K562 (cell line): ENCODE data around the gene GCNA. TPM values are rescaled to one million over a fixed set of nuclear protein-coding genes. Genes with fewer than 3 reads are reported as not detected.

Source experiments
- ATAC-seq: fragments of 200-7000 bp; cut with Tn5 transposase; 3 replicates; pipeline ENCODE4 v1.9.1; 2020; ENCODE audit warnings: moderate library complexity
- BruUV-seq: library from RNA; stranded (reverse); fragments of 400-500 nt; replicated peaks from 2 replicates; lab custom pipeline; 2021; lab: Mats Ljungman, UMichigan
- CTCF ChIA-PET: fragments of 300-600 bp; formaldehyde crosslinking; extraction: SDS; loops from one replicate; lab custom pipeline; 2021; ENCODE audit warnings: low intra/inter-chr PET ratio; lab: Yijun Ruan, JAX
- POLR2A ChIA-PET: fragments of 300-600, 350-650 bp; sonication (Branson Sonifier 250); formaldehyde crosslinking; extraction: SDS; loops from one replicate; lab custom pipeline; 2021; ENCODE audit warnings: antibody characterized with exemption, inconsistent platforms; lab: Yijun Ruan, JAX
- DNase-seq, 4 experiments: peaks; one replicate each; pipeline versions ENCODE4 v3.0.0 to v3.0.0-alpha.2; 2011 to 2018; ENCODE audit warnings: low spot score in 3 of 4, mixed read lengths in 3 of 4; ENCODE audit errors: extremely low read depth in 1 of 4
- FAIRE-seq: peaks from 2 replicates; lab custom pipeline; 2011; peaks lifted over from hg19 to GRCh38; lab: Jason Lieb, UNC
- H2AFZ ChIP-seq: 2 replicates; pipeline ENCODE4 v1.6.0; 2011; ENCODE audit warnings: low read depth, low read length, control low read depth, inconsistent platforms
- H3K27ac ChIP-seq: fragments of 200-600 bp; 3 replicates; pipeline ENCODE4 v1.8.0; 2011; ENCODE audit warnings: low read depth, mild to moderate bottlenecking, control low read depth, inconsistent platforms, low read length, moderate library complexity, mixed read lengths; ENCODE audit errors: extremely low read depth
- H3K27me3 ChIP-seq, 2 experiments: fragments of 300-600 bp in 1 of 2; 2 replicates in 1 of 2; 3 replicates in 1 of 2; pipeline versions ENCODE4 v1.6.0 to v1.8.0; 2011; ENCODE audit warnings: inconsistent platforms in 2 of 2, low read length in 2 of 2, mild to moderate bottlenecking in 1 of 2, mixed read lengths in 1 of 2, moderate library complexity in 1 of 2; ENCODE audit not compliant: control insufficient read depth in 2 of 2, insufficient read depth in 2 of 2
- H3K36me3 ChIP-seq: fragments of 300-600 bp; 3 replicates; pipeline ENCODE4 v1.8.0; 2011; ENCODE audit warnings: mild to moderate bottlenecking, low read length, inconsistent platforms; ENCODE audit not compliant: control insufficient read depth, insufficient read depth
- H3K4me1 ChIP-seq, 2 experiments: fragments of 200-600 bp in 1 of 2; replicated peaks in 1 of 2; 2 replicates in 1 of 2; 3 replicates in 1 of 2; pipeline versions ENCODE4 v1.5.1 to v1.8.0; 2011; ENCODE audit warnings: inconsistent platforms in 2 of 2, low read length in 2 of 2, mild to moderate bottlenecking in 1 of 2, mixed read lengths in 1 of 2, moderate library complexity in 1 of 2; ENCODE audit not compliant: control insufficient read depth in 2 of 2, insufficient read depth in 2 of 2
- H3K4me2 ChIP-seq: 2 replicates; pipeline ENCODE4 v1.6.1; 2011; ENCODE audit warnings: low read length, control low read depth, inconsistent platforms, mixed read lengths; ENCODE audit not compliant: insufficient read depth
- H3K4me3 ChIP-seq: fragments of 200-600 bp; sonication (generic), shearing (Covaris generic); 2 replicates; pipeline ENCODE4 v1.5.1; 2016; ENCODE audit warnings: control low read depth, inconsistent platforms
- H3K79me2 ChIP-seq: fragments of 200-600 bp; 3 replicates; pipeline ENCODE4 v1.8.0; 2011; ENCODE audit warnings: low read length, inconsistent platforms; ENCODE audit not compliant: control insufficient read depth, insufficient read depth
- H3K9ac ChIP-seq, 2 experiments: 2 replicates each; pipeline versions ENCODE4 v1.6.0 to v1.6.1; 2011; ENCODE audit warnings: low read depth in 2 of 2, low read length in 2 of 2, control low read depth in 1 of 2, inconsistent platforms in 1 of 2, mild to moderate bottlenecking in 1 of 2, mixed read lengths in 1 of 2; ENCODE audit not compliant: insufficient read depth in 1 of 2
- H3K9me1 ChIP-seq: one replicate; pipeline ENCODE4 v1.6.0; 2011; ENCODE audit warnings: inconsistent platforms, mild to moderate bottlenecking, low read length, moderate library complexity; ENCODE audit not compliant: control insufficient read depth, insufficient read depth
- H3K9me3 ChIP-seq: replicated peaks from 2 replicates; pipeline ENCODE4 v1.5.1; 2011; ENCODE audit warnings: low read depth, low read length, inconsistent platforms; ENCODE audit not compliant: control insufficient read depth, insufficient read depth
- H4K20me1 ChIP-seq: replicated peaks from 2 replicates; pipeline ENCODE4 v1.6.1; 2011; ENCODE audit warnings: low read length, inconsistent platforms, mixed read lengths; ENCODE audit not compliant: control insufficient read depth, insufficient read depth
- ASH1L ChIP-seq: fragments of 450-650 bp; IDR thresholded peaks from 2 replicates; pipeline ENCODE4 v1.6.1; 2018; ENCODE audit warnings: borderline replicate concordance, mild to moderate bottlenecking, low read depth; ENCODE audit not compliant: partially characterized antibody
- EHMT2 ChIP-seq: fragments of 450-650 bp; IDR thresholded peaks from 2 replicates; pipeline ENCODE4 v1.6.1; 2018; ENCODE audit warnings: antibody characterized with exemption
- KAT8 ChIP-seq: fragments of 450-650 bp; IDR thresholded peaks from 2 replicates; pipeline ENCODE4 v1.6.1; 2016; ENCODE audit warnings: low read depth, mild to moderate bottlenecking
- KLF1 ChIP-seq: fragments of 450-650 bp; IDR thresholded peaks from 2 replicates; pipeline ENCODE4 v1.6.1; 2016; ENCODE audit warnings: missing genetic modification characterization, missing compliant biosample characterization
- MAFG ChIP-seq: fragments of 450-650 bp; conservative IDR thresholded peaks from 2 replicates; pipeline ENCODE4 v1.6.1; 2016; ENCODE audit warnings: missing genetic modification characterization, missing compliant biosample characterization
- MCM2 ChIP-seq: fragments of 450-650 bp; IDR thresholded peaks from 2 replicates; pipeline ENCODE4 v1.6.1; 2017; ENCODE audit warnings: low read depth, mild to moderate bottlenecking
- MLLT1 ChIP-seq, 2 experiments: fragments of 450-650 bp; IDR thresholded peaks; 2 replicates each; pipeline ENCODE4 v1.6.1; 2016
- PTRF ChIP-seq: fragments of 450-650 bp; IDR thresholded peaks from 2 replicates; pipeline ENCODE4 v1.6.1; 2016; ENCODE audit warnings: mild to moderate bottlenecking, missing genetic modification characterization, missing compliant biosample characterization
- SAFB ChIP-seq: fragments of 200-400 bp; formaldehyde crosslinking; IDR thresholded peaks from 2 replicates; pipeline ENCODE4 v1.6.1; 2017; ENCODE audit warnings: low read depth, low read length, borderline replicate concordance
- ZBTB11 ChIP-seq, 3 experiments: fragments of 200-800 bp in 1 of 3; fragments of 250-450 bp in 1 of 3; fragments of 450-650 bp in 1 of 3; sonication (Bioruptor Pico) in 1 of 3; sonication (Bioruptor generic) in 1 of 3; formaldehyde crosslinking in 1 of 3; IDR thresholded peaks; 2 replicates each; pipeline versions ENCODE4 v1.6.1 to v1.8.0; 2016 to 2022; ENCODE audit warnings: mild to moderate bottlenecking in 2 of 3, missing genetic modification characterization in 2 of 3, missing compliant biosample characterization in 1 of 3, moderate library complexity in 1 of 3
- ZFP30 ChIP-seq: fragments of 250-450 bp; sonication (Bioruptor Pico); IDR thresholded peaks from 2 replicates; pipeline ENCODE4 v1.8.0; 2022; ENCODE audit warnings: moderate library complexity, mild to moderate bottlenecking, inconsistent platforms, borderline replicate concordance
- ZNF140 ChIP-seq: fragments of 250-450 bp; sonication (Bioruptor Pico); IDR thresholded peaks from 2 replicates; pipeline ENCODE4 v1.8.0; 2021; ENCODE audit warnings: moderate library complexity, mild to moderate bottlenecking, inconsistent platforms
- ZNF277 ChIP-seq: fragments of 250-450 bp; sonication (Bioruptor Pico); IDR thresholded peaks from 2 replicates; pipeline ENCODE4 v1.8.0; 2022; ENCODE audit warnings: inconsistent platforms, mild to moderate bottlenecking, moderate library complexity, borderline replicate concordance
- ZNF354B ChIP-seq: fragments of 250-450 bp; sonication (Bioruptor Pico); IDR thresholded peaks from 2 replicates; pipeline ENCODE4 v1.4.0; 2020
- ZNF431 ChIP-seq: sonication (generic); formaldehyde crosslinking; IDR thresholded peaks from 2 replicates; pipeline ENCODE4 v1.8.0; 2022; ENCODE audit warnings: mild to moderate bottlenecking, missing genetic modification reagents
- ZNF75A ChIP-seq: fragments of 450-650 bp; formaldehyde crosslinking; IDR thresholded peaks from 2 replicates; pipeline ENCODE4 v1.4.0; 2020; ENCODE audit warnings: mild to moderate bottlenecking
- WGBS: fragments of 100-300 bp; shearing (Covaris generic); methylation state at CpG from one replicate; pipeline ENCODE4 v1.1.6; 2016; ENCODE audit warnings: low coverage, mixed read lengths; ENCODE audit not compliant: insufficient coverage; ENCODE audit errors: missing lambda C conversion rate; 5-methylcytosine and 5-hydroxymethylcytosine counted together
- in situ Hi-C: fragments of 300-500 bp; cut with MboI; formaldehyde crosslinking; loops from 4 replicates; pipeline ENCODE4 v1.15.0; 2018; ENCODE audit warnings: inconsistent platforms, mixed read lengths
- intact Hi-C: fragments of 100-400 bp; cut with micrococcal nuclease; formaldehyde crosslinking; loops from 2 replicates; pipeline ENCODE4 v1.14.2; 2022
- polyA plus RNA-seq, 8 experiments: library from polyadenylated mRNA; depleted of rRNA in 4 of 8; stranded (reverse) in 5 of 8; unstranded in 3 of 8; fragments of >200 nt; fragmentation: Nextera tagmentation in 2 of 8; fragmentation: Illumina TruSeq in 1 of 8; extraction: Ambion mirVana in 2 of 8; extraction: Trizol in 1 of 8; gene quantifications; 2 replicates each; pipeline versions ENCODE4 v1.2.1 to v1.2.3, GENCODE V29; 2011 to 2014; ENCODE audit warnings: inconsistent platforms in 1 of 8, missing spikeins in 1 of 8
- total RNA-seq, 7 experiments: library from RNA; depleted of rRNA in 6 of 7; stranded (reverse); fragments of >200 nt in 6 of 7; fragmentation: Illumina TruSeq in 2 of 7; extraction: Trizol in 2 of 7; gene quantifications; 2 replicates each; pipeline versions ENCODE4 v1.2.1 to v1.2.3, GENCODE V29; 2011 to 2021; ENCODE audit warnings: low replicate concordance in 1 of 7

GCNA gene
- total and polyA plus RNA-seq, 9 of the 15 experiments (the other 6 are each of a cell fraction or from before 2014, with no cell fraction given) = 0.27 to 1.5 (median 0.86) TPM

GRCh38 chrX:71616672-71617529, 38.7 kb downstream of the GCNA start:
- Histone ChIP-seq H3K4me2 (no peak overlapping the region), H4K20me1 (no peaks in the 10 kb centered on the region), H3K36me3 (no peaks in the 10 kb centered on the region), H3K27me3 (peaks cover 0 to 16% of the 10 kb centered on the region in 2 experiments; a peak in 3 of 5 replicates), H3K4me3 (no peak overlapping the region), H3K79me2 (no peaks in the 10 kb centered on the region), H3K27ac (no peak overlapping the region), H3K9ac (no peak overlapping the region; a peak in 1 of 4 replicates), H3K9me3 (no peaks in the 10 kb centered on the region), H3K9me1 (no peaks in the 10 kb centered on the region), H2AFZ (no peak overlapping the region), H3K4me1 (peaks cover 0 to 18% of the 10 kb centered on the region in 2 experiments; a peak in 2 of 5 replicates)
- in situ Hi-C loops (no loop called here), intact Hi-C loops (no loop called here)
- FAIRE-seq (no peak), ATAC-seq (peak; percentile 21; the same call in 1 of the 3 replicates), DNase-seq (no peak)
- 59% methylated on average over 26 of the region's 43 CpGs for WGBS
- ChIA-PET POLR2A (no interaction called here), CTCF (no interaction called here)
- BruUV-seq = no TSS peak
- no peak for TF ChIP-seq ZNF431 (CRISPR knock-in tag)
- TF ChIP-seq MLLT1 (IDR thresholded peaks at IDR 0.05) = no peak
- no peak for TF ChIP-seq SAFB
- no peak for TF ChIP-seq ZNF140 (CRISPR knock-in tag)
- TF ChIP-seq ZNF277 = no peak
- TF ChIP-seq MAFG (tag) = no peak
- TF ChIP-seq KLF1 (tag) = no peak
- no peak for TF ChIP-seq KAT8
- no peak for TF ChIP-seq ZNF354B (CRISPR knock-in tag)
- TF ChIP-seq MCM2 = no peak
- no peak for TF ChIP-seq PTRF (tag)
- TF ChIP-seq ZBTB11 (CRISPR knock-in tag; IDR thresholded peaks at IDR 0.05) = no peak
- no peak for TF ChIP-seq ZNF75A
- no peak for TF ChIP-seq ASH1L
- TF ChIP-seq EHMT2 = no peak
- no peak for TF ChIP-seq ZFP30 (CRISPR knock-in tag)
